Suppressor macrophage treated with lipopolysaccharide for 4 hours (primary cell): ENCODE data around the gene NBEAL2.
"Not testable (repeated sequence)": the region's sequence is repeated elsewhere in the genome, so short reads cannot be mapped to it uniquely, and the experiment has no call there.

ENCODE experiments used
- DNase-seq: peaks from one replicate; pipeline ENCODE4 v3.0.0-alpha.2; 2020

The NBEAL2 gene

GRCh38 chr3:46962427-46962826 is 17.0 kb upstream of the NBEAL2 start:
- DNase-seq = no peak

GRCh38 chr3:46962990-46963389 is 16.5 kb upstream of the NBEAL2 start:
- DNase-seq = no peak

- DNase-seq = not testable (repeated sequence)
Observed at GRCh38 chr3:46964038-46964590, 15.4 kb upstream of the NBEAL2 start.

- DNase-seq = peak; percentile 65
Observed at GRCh38 chr3:46965151-46965550, 14.3 kb upstream of the NBEAL2 start.

- no peak for DNase-seq
Observed at GRCh38 chr3:46966811-46967210, 12.7 kb upstream of the NBEAL2 start.

- no peak for DNase-seq
Observed at GRCh38 chr3:46968783-46969428, 10.6 kb upstream of the NBEAL2 start.

- DNase-seq = no peak
Observed at GRCh38 chr3:46970391-46971091, 8.9 kb upstream of the NBEAL2 start.

- no peak for DNase-seq
Observed at GRCh38 chr3:46971151-46971550, 8.3 kb upstream of the NBEAL2 start.

- DNase-seq = no peak
Observed at GRCh38 chr3:46971742-46972141, 7.7 kb upstream of the NBEAL2 start.

GRCh38 chr3:46972396-46972795 is 7.1 kb upstream of the NBEAL2 start:
- no peak for DNase-seq

GRCh38 chr3:46974421-46975171 is 4.9 kb upstream of the NBEAL2 start:
- DNase-seq = peak; percentile 57

- DNase-seq = peak; percentile 98
Observed at GRCh38 chr3:46976326-46977190, 2.9 kb upstream of the NBEAL2 start, which contains the start of gene CCDC12. Gene CCDC12, minus strand, starts transcription at chr3:46976745. Its CDS starts 13 bp downstream, at chr3:46976732.

- no peak for DNase-seq
Observed at GRCh38 chr3:46977811-46978195, 1.7 kb upstream of the NBEAL2 start.

- no peak for DNase-seq
Observed at GRCh38 chr3:46978381-46978780, 1.1 kb upstream of the NBEAL2 start.

GRCh38 chr3:46979958-46980497 is 562 bp downstream of the NBEAL2 start:
- DNase-seq = no peak

- peak; percentile 56 for DNase-seq
Observed at GRCh38 chr3:46981932-46982471, 2.5 kb downstream of the NBEAL2 start.

GRCh38 chr3:46982546-46982945 is 3.1 kb downstream of the NBEAL2 start:
- DNase-seq = no peak

GRCh38 chr3:46984591-46985459 is 5.4 kb downstream of the NBEAL2 start:
- DNase-seq = no peak

GRCh38 chr3:46985588-46985987 is 6.1 kb downstream of the NBEAL2 start:
- DNase-seq = no peak

- DNase-seq = no peak
Observed at GRCh38 chr3:46986055-46986730, 6.7 kb downstream of the NBEAL2 start.
